Measurements from ENCODE around the gene UGT3A1.

Gene UGT3A1

DNA sequence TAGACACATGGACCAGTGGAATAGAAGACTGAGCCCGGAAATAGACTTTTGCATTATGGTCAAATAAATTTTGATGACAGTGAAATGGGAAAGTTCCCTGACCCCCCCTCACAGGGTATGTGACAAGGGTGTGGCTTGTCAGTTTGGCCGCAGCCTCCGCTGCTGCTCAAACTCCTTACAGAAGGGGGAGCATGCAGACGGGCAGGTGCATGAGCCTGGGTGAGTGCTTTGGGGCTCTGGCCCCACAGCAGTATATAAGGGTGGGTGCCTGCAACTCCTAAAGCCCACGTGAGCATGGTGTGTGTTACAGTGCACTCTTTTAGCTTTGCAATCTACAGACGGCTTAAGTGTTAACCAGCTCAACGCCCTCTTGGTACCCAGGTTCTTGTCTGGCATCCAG is 30.9 kb downstream of the UGT3A1 start:
- TF ChIP-seq GABPA (IDR thresholded peaks at IDR 0.05; ENCODE audit: low read depth), result no peak
- no peaks in the 10 kb centered on the region for H3K27me3 ChIP-seq (ENCODE audit: insufficient read depth, poor library complexity, severe bottlenecking)
- no peak overlapping the region for H3K4me3 ChIP-seq (replicated peaks; ENCODE audit: insufficient read depth, low read length)
- no peak overlapping the region for H3K27ac ChIP-seq (replicated peaks)
- DNase-seq (ENCODE audit: low read depth in 1 of 2, low spot score in 1 of 2), result no peak

DNA sequence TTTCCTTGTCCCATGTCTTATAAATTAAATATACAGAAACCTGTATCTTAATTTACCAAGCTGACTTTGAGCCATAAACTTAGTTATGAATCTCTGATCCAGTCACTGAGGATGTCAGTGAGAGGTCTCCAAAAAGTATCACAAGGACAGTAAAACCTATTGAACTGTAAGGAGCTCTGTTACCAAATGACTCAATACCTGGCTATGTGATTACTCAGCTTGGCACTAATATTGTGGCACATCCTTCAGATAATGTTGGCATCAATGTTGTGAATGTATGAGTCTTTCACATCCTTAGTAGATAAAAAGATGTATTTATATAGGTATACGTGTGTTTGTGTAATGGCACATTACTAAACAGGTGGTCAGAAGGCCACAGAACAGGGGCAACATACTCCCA is 34.8 kb downstream of the UGT3A1 start:
- Histone ChIP-seq H3K4me3 (replicated peaks; ENCODE audit: insufficient read depth, low read length) (no peak overlapping the region), H3K27ac (replicated peaks) (no peak overlapping the region), H3K27me3 (ENCODE audit: insufficient read depth, poor library complexity, severe bottlenecking) (no peaks in the 10 kb centered on the region)
- TF ChIP-seq SPI1 (IDR thresholded peaks at IDR 0.05; ENCODE audit: borderline replicate concordance, low read depth) (no peak), GABPA (IDR thresholded peaks at IDR 0.05; ENCODE audit: low read depth) (no peak), POLR2AphosphoS5 (IDR thresholded peaks at IDR 0.05; ENCODE audit: low read depth) (no peak)
- TF ChIP-seq, protein P1, sequence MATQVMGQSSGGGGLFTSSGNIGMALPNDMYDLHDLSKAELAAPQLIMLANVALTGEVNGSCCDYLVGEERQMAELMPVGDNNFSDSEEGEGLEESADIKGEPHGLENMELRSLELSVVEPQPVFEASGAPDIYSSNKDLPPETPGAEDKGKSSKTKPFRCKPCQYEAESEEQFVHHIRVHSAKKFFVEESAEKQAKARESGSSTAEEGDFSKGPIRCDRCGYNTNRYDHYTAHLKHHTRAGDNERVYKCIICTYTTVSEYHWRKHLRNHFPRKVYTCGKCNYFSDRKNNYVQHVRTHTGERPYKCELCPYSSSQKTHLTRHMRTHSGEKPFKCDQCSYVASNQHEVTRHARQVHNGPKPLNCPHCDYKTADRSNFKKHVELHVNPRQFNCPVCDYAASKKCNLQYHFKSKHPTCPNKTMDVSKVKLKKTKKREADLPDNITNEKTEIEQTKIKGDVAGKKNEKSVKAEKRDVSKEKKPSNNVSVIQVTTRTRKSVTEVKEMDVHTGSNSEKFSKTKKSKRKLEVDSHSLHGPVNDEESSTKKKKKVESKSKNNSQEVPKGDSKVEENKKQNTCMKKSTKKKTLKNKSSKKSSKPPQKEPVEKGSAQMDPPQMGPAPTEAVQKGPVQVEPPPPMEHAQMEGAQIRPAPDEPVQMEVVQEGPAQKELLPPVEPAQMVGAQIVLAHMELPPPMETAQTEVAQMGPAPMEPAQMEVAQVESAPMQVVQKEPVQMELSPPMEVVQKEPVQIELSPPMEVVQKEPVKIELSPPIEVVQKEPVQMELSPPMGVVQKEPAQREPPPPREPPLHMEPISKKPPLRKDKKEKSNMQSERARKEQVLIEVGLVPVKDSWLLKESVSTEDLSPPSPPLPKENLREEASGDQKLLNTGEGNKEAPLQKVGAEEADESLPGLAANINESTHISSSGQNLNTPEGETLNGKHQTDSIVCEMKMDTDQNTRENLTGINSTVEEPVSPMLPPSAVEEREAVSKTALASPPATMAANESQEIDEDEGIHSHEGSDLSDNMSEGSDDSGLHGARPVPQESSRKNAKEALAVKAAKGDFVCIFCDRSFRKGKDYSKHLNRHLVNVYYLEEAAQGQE (IDR thresholded peaks at IDR 0.05; ENCODE audit: insufficient replicate concordance, low read depth), result no peak
- TF ChIP-seq, protein P2, sequence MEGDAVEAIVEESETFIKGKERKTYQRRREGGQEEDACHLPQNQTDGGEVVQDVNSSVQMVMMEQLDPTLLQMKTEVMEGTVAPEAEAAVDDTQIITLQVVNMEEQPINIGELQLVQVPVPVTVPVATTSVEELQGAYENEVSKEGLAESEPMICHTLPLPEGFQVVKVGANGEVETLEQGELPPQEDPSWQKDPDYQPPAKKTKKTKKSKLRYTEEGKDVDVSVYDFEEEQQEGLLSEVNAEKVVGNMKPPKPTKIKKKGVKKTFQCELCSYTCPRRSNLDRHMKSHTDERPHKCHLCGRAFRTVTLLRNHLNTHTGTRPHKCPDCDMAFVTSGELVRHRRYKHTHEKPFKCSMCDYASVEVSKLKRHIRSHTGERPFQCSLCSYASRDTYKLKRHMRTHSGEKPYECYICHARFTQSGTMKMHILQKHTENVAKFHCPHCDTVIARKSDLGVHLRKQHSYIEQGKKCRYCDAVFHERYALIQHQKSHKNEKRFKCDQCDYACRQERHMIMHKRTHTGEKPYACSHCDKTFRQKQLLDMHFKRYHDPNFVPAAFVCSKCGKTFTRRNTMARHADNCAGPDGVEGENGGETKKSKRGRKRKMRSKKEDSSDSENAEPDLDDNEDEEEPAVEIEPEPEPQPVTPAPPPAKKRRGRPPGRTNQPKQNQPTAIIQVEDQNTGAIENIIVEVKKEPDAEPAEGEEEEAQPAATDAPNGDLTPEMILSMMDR (IDR thresholded peaks at IDR 0.05; ENCODE audit: insufficient read depth, low read length), result no peak
- DNase-seq (ENCODE audit: low read depth in 1 of 2, low spot score in 1 of 2), result no peak

DNA sequence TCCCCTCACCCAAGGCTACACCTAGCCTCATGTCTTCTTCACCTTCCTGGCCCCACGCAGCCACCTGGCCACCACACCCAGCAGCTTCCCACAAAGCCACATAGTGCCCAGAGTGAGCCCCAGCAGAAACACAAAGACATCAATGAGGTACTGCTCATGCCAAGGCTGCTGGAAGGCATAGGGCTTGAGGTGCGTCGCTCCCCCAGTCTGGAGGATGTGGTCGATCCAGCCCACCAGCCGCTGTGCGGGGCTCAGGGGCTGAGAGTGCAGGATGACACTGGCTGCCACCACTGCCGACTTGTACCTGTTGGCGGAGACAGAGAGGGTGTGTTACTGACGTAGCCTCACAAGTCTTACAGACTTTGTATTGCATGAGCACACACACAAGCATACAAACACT is 37.0 kb downstream of the UGT3A1 start:
- TF ChIP-seq POLR2AphosphoS5 (IDR thresholded peaks at IDR 0.05; ENCODE audit: low read depth) (no peak), SPI1 (IDR thresholded peaks at IDR 0.05; ENCODE audit: borderline replicate concordance, low read depth) (no peak)
- TF ChIP-seq, protein P1 (IDR thresholded peaks at IDR 0.05; ENCODE audit: insufficient replicate concordance, low read depth), result no peak
- TF ChIP-seq, protein P2 (IDR thresholded peaks at IDR 0.05; ENCODE audit: insufficient read depth, low read length), result no peak
- Histone ChIP-seq H3K4me3 (replicated peaks; ENCODE audit: insufficient read depth, low read length) (no peak overlapping the region), H3K27ac (replicated peaks) (no peak overlapping the region), H3K27me3 (ENCODE audit: insufficient read depth, poor library complexity, severe bottlenecking) (no peaks in the 10 kb centered on the region)
- no peak for DNase-seq (ENCODE audit: low read depth in 1 of 2, low spot score in 1 of 2)

DNA sequence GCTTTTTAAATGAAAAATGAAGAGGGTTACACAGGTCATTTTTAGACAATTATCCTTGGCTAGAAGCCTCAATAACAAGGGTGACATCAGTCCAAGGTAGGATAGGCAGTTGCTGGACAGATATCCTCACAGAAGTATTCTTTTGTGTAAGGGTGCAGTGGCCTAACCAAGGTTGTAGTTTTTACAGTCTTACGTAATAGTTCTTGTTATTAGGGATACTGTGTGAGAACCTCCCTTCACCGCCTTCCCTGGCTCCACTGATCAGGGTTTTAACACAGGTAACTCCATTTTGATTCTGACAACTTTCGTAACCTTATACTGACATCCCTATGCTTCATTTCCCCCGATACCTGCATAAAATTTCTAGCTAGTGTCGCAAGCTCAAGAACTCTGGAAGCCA is 44.1 kb downstream of the UGT3A1 start:
- H3K27ac ChIP-seq (replicated peaks), result no peak overlapping the region
- H3K4me3 ChIP-seq (replicated peaks; ENCODE audit: insufficient read depth, low read length), result no peak overlapping the region
- H3K27me3 ChIP-seq (ENCODE audit: insufficient read depth, poor library complexity, severe bottlenecking), result no peaks in the 10 kb centered on the region
- no peak for DNase-seq (ENCODE audit: low read depth in 1 of 2, low spot score in 1 of 2)
- TF ChIP-seq SPI1 (IDR thresholded peaks at IDR 0.05; ENCODE audit: borderline replicate concordance, low read depth) (no peak), GABPA (IDR thresholded peaks at IDR 0.05; ENCODE audit: low read depth) (no peak), POLR2AphosphoS5 (IDR thresholded peaks at IDR 0.05; ENCODE audit: low read depth) (no peak)
- TF ChIP-seq, protein P2 (IDR thresholded peaks at IDR 0.05; ENCODE audit: insufficient read depth, low read length), result no peak
- TF ChIP-seq, protein P1 (IDR thresholded peaks at IDR 0.05; ENCODE audit: insufficient replicate concordance, low read depth), result no peak

Measured in HL-60 (cell line).